Astrocyte (in vitro differentiated cells and primary cell): ENCODE measurements around the gene HMCN1.

Experiments
- EZH2 ChIP-seq: IDR thresholded peaks from 2 replicates; pipeline ENCODE4 v1.6.1; 2012; ENCODE audit warnings: mild to moderate bottlenecking, low read length, inconsistent platforms; ENCODE audit not compliant: insufficient read depth
- TF ChIP-seq, protein P1 (sequence below): IDR thresholded peaks from 2 replicates; pipeline ENCODE4 v1.5.1; 2011; ENCODE audit warnings: low read depth, mild to moderate bottlenecking, inconsistent platforms, low read length, moderate library complexity; ENCODE audit not compliant: insufficient read depth

DNA sequence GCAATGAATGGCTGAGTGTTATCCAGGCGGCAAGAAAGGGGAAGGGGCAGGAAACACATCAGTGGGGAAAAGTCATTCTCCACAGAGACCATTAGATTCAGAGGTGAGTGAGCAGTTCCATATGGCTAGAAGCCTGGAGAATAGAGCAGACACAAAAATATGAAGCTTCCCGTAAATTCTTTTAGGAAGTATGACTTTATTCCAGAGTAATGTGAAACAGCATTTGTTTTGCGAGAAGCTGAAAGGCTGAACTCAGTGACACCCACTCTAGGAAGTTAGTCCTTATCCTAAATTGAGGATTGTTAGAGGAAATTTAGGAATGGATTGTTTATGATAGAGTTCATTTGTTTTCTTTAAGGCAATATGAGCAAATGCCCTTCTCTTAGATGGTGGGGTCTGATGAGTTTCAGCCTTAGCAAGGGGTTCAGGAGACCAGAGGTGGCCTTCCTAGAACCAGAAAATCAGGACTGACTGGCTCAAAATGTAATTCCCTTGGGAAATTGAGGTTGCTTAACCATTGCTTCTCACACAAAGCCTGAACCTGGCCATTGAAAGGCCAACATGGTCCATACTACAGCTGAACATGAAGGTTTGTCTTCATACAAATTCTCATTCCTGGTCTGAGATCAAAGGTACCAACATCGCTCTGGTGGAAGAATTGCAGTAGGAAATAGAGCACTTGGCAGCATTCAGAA, 473.3 kb downstream of the HMCN1 start:
- TF ChIP-seq, protein P1, sequence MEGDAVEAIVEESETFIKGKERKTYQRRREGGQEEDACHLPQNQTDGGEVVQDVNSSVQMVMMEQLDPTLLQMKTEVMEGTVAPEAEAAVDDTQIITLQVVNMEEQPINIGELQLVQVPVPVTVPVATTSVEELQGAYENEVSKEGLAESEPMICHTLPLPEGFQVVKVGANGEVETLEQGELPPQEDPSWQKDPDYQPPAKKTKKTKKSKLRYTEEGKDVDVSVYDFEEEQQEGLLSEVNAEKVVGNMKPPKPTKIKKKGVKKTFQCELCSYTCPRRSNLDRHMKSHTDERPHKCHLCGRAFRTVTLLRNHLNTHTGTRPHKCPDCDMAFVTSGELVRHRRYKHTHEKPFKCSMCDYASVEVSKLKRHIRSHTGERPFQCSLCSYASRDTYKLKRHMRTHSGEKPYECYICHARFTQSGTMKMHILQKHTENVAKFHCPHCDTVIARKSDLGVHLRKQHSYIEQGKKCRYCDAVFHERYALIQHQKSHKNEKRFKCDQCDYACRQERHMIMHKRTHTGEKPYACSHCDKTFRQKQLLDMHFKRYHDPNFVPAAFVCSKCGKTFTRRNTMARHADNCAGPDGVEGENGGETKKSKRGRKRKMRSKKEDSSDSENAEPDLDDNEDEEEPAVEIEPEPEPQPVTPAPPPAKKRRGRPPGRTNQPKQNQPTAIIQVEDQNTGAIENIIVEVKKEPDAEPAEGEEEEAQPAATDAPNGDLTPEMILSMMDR = no peak
- no peak for TF ChIP-seq EZH2
